Ovary (tissue), 3 donors: ENCODE results near the gene AOX1.

Experiments used
- CTCF ChIP-seq, 3 donors: fragments of 450-650 bp in 2 of 3; fragments of 200-600 bp in 1 of 3; IDR thresholded peaks; one replicate each; pipeline versions ENCODE4 v1.5.1 to v1.8.0; 2016 to 2022; ENCODE audit warnings: antibody characterized with exemption in 3 of 3, mild to moderate bottlenecking in 1 of 3
- EP300 ChIP-seq: sonication (generic); formaldehyde crosslinking; IDR thresholded peaks from one replicate; pipeline ENCODE4 v1.6.1; 2017; ENCODE audit warnings: antibody characterized with exemption
- POLR2A ChIP-seq: fragments of 450-650 bp; IDR thresholded peaks from one replicate; pipeline ENCODE4 v1.6.1; 2017; ENCODE audit warnings: antibody characterized with exemption, mild to moderate bottlenecking, moderate library complexity
- donor health status: DM: no; HTN: no; CAD: no.

GRCh38 chr2:200586644-200586975 lies 796 bp downstream of the AOX1 start:
- no peak for TF ChIP-seq POLR2A
- no peak for TF ChIP-seq CTCF (IDR thresholded peaks at IDR 0.05)
- TF ChIP-seq EP300 = no peak
